Suprapubic skin (tissue), 3 donors: ENCODE measurements around the gene CCDC77.

Source experiments
- POLR2A ChIP-seq, 2 donors: fragments of 450-650 bp; IDR thresholded peaks; one replicate each; pipeline ENCODE4 v1.6.1; 2017; ENCODE audit warnings: antibody characterized with exemption in 2 of 2, mild to moderate bottlenecking in 2 of 2, moderate library complexity in 2 of 2
- TF ChIP-seq, protein P1 (sequence below), 2 donors: fragments of 200-600 bp in 1 of 2; fragments of 450-650 bp in 1 of 2; sonication (generic) in 1 of 2; IDR thresholded peaks; one replicate each; pipeline ENCODE4 v1.5.1; 2016 to 2019; ENCODE audit warnings: antibody characterized with exemption in 2 of 2, mild to moderate bottlenecking in 1 of 2, moderate library complexity in 1 of 2

DNA sequence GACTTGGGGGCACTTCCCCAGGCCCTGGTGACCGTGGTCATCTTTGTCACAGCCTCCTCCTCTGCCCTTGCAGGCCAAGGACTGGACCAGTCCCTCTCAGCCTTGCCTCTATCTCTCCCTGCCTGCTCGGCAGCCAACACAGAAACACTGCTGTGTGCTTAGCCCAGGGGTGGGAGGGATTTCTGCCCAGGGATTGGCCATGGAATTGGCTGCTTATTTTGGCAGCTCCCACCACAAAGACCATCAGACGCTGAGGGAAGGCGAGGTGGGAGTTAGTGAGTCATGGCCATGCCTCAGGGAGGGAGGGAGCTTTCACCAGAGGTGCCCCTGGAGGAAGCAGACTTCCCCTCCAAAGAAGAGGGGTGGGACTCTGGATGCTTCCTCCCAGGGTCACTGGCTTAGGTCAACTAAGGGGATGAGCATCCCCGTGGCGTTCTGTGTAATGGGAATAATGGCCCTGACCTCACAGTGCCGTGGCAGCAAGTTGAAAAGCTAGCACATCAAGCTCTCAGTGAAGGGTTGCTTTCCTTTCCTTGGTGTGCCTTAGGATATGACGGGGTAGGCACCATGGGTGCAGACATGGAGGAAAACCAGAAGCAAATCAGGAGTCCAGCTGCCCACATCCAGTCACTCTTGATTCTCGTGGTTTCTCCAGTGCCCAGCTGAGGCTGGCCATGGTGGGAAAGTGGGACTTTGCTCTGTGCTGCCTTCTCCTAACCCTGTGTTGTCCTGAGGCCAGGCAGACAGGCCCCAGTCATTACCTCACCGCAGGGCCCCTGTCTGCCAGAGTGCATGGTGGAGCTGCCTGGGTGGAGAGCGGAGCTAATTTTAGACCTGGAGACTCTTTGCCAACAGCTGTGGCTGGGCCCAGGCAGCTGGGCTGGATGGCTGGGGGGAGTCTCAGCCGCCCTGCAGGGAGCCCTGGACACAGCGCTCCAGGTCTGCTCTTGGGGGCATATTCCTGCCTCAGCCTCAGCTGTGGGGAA, 79.7 kb downstream of the CCDC77 start:
- TF ChIP-seq, protein P1, sequence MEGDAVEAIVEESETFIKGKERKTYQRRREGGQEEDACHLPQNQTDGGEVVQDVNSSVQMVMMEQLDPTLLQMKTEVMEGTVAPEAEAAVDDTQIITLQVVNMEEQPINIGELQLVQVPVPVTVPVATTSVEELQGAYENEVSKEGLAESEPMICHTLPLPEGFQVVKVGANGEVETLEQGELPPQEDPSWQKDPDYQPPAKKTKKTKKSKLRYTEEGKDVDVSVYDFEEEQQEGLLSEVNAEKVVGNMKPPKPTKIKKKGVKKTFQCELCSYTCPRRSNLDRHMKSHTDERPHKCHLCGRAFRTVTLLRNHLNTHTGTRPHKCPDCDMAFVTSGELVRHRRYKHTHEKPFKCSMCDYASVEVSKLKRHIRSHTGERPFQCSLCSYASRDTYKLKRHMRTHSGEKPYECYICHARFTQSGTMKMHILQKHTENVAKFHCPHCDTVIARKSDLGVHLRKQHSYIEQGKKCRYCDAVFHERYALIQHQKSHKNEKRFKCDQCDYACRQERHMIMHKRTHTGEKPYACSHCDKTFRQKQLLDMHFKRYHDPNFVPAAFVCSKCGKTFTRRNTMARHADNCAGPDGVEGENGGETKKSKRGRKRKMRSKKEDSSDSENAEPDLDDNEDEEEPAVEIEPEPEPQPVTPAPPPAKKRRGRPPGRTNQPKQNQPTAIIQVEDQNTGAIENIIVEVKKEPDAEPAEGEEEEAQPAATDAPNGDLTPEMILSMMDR (IDR thresholded peaks at IDR 0.05): no peak
- TF ChIP-seq POLR2A (IDR thresholded peaks at IDR 0.05): no peak
